GM21723 (cell line): ENCODE measurements around the gene GSC2.

ENCODE experiments used
- ATAC-seq: cut with Tn5 transposase; IDR thresholded peaks from one replicate; pipeline ENCODE4 v1.9.1; 2021; ENCODE audit warnings: mild to moderate bottlenecking, moderate library complexity; ENCODE audit not compliant: unreplicated experiment

GSC2 gene, protein sequence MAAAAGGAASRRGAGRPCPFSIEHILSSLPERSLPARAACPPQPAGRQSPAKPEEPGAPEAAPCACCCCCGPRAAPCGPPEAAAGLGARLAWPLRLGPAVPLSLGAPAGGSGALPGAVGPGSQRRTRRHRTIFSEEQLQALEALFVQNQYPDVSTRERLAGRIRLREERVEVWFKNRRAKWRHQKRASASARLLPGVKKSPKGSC

GRCh38 chr22:19149991-19150390 lies at the start of gene GSC2:
Gene GSC2 (minus strand): TSS chr22:19150292. CDS start chr22:19150283, 9 bp downstream.
- no peak for ATAC-seq

GRCh38 chr22:19199479-19199878 lies 49.4 kb upstream of the GSC2 start:
- no peak for ATAC-seq

GRCh38 chr22:19197997-19198865 lies 48.1 kb upstream of the GSC2 start:
- ATAC-seq = no peak

GRCh38 chr22:19196841-19197612 lies 46.9 kb upstream of the GSC2 start:
- ATAC-seq = no peak

DNA sequence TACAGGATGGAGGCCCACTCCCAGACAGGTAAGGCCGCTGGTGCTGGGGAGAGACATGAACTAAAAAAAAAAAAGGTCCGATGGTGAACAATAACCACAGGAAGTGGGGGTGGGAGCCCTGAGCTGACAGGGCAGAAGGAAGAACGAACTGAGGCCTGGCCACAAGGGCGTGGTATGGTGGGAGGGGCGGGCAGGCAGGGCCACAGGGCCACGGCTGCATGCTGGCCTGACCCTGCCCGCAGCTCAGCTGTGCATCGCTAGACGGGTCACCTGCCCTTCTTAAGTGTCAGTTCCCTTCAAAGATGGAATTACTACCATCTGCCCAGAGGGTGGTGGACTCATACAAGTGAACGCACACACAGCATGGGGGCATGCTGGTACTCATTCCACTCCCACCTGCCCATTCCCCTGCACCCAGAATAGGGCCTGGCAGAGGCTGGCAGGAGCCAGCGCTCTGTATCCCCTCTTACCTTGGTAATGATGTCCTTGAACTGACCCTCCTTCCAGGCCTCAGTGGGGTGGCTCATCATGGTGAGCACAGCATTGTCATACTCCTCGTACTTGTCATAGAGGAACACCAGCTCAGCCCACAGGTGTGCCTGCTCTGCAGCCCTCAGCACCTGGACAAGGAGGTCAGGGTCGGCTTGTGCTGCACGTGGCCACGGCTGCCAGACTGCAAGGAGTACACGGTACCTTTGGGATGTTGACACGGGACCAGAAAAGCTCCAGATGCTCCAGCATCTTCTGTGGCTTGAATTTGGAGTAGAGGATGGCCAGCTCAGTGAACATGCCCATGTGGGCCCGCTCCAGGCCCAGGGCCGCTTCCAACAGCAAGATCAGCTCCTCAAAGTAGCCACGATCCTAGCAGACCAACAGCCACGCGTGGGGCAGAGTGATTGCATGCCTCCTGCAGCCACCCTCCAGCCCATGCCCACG lies 46.0 kb upstream of the GSC2 start:
- ATAC-seq = no peak

GRCh38 chr22:19194766-19195536 lies 44.9 kb upstream of the GSC2 start:
- ATAC-seq = no peak

- ATAC-seq = no peak
These were observed 43.8 kb upstream of the GSC2 start for GRCh38 chr22:19193879-19194278.

DNA sequence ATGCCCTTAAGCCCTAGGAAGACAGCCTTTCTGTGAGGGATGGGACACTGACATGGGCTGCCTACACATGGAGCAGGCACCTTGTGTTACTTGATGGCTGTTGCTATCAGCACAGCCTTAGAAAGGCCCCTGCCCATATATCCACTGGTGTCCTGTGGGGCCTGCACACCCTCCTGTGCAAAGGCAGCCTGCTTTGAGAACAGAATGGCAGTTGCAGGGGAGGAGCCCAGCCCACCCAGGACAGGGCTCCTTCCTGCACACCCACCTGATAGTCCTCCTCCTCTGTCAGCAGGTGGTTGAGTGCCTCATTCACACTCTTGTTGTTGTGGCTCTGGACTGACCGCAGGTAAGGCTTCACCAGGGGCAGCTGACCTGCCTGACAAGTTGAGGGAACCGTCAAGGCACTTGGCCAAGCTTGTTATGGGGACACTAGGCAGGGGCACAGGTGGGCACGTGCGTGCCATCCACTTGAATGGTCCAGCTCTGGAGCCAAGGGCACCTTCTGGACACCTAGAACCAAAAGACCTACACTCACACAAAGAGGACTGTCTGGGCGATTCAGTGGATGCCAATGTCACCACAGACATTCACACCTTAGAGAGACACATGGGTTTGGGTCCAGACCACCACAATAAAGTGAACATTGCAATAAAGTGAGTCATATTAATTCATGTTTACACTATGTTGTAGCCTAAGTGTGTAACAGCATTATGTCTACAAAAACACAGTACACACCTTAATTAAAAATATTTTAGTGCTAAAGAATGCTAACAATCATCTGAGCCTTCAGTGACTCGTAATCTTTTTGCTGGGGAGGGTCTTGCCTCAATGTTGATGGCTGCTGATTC lies 37.8 kb upstream of the GSC2 start:
- ATAC-seq = no peak

- ATAC-seq = no peak
These were observed 34.3 kb upstream of the GSC2 start for GRCh38 chr22:19184276-19184997.

DNA sequence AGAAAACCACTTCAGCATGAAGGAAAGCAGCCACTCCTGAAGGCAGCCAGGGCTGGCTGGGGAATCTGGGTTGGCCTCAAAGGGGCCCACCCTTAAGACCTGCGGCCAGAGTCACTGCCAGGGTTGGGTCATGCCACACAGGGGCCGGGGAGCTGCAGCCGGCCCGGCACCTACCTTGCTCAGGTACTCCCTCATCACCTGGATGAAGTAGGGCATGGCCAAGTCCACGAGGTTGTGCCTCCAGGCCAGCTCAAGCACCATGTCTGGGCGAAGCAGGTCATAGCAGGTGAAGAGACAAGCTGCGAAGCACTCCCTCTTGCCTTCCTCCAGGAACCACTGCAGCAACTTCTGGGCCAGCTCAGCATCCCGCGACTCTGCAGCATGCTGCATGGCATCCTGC lies 33.1 kb upstream of the GSC2 start:
- ATAC-seq = no peak

DNA sequence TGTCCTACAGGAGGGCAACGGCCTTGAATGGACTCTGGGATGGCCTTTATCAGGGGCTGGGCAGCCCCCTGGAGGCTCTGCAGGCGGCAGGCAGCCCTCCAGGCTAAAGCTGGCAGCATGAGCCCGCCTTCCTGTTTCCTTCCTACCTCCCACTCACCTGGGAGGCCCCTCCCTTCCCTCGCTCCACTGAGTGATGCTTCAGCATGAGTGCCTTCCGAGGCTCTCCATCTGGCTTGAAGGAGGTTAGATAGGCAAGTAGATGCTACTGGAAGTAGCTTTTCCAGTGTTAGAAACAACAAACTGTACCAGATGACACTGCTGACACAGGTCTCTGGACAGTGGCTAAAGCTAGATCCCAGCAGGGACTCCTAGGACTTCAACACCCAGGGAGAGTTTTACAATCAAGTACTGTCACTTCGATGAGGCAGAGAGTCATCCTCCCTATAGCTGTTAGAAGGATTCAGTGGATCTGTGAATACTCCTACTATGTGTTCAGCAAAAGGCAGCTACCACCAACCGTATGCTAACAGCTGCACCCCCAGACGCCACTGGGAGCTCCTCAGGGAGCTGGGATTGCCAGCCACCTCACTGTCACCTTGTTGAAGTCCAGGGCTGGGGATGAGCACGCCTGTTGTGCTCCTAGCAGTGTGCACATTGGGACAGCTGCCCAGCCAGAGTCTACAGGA lies 32.5 kb upstream of the GSC2 start:
- no peak for ATAC-seq

DNA sequence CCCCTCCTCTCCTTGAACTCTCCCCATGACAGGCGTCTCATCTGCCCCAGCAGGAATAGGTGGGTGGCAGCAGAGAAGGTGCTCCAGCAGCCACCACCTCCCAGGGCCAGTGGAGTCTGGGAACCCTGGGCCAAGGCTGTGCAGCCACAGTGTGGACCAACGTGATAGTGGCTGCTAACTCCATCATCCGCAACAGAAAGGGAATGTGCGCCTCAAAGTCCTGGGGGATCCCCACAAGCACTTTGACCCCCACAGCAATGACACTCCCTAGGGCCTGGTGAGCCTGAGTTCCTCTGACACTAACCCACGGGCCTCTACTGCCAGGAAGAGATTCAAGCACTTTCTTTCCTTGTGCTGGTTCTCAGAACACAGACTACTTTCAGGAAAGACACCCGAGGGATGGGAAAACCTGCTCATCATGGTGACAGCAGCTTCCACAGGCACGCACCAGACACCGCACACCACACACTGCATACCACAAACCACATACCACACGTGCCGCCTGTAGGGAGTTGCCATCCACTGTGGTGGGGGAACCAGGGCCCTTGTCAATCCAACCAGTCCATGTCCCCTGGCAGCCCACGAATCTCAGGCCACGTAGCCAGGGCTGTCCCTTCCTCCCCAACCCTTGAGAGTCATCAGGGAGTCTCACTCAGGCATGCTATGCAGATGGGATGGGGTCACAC lies 31.8 kb upstream of the GSC2 start:
- ATAC-seq = no peak

DNA sequence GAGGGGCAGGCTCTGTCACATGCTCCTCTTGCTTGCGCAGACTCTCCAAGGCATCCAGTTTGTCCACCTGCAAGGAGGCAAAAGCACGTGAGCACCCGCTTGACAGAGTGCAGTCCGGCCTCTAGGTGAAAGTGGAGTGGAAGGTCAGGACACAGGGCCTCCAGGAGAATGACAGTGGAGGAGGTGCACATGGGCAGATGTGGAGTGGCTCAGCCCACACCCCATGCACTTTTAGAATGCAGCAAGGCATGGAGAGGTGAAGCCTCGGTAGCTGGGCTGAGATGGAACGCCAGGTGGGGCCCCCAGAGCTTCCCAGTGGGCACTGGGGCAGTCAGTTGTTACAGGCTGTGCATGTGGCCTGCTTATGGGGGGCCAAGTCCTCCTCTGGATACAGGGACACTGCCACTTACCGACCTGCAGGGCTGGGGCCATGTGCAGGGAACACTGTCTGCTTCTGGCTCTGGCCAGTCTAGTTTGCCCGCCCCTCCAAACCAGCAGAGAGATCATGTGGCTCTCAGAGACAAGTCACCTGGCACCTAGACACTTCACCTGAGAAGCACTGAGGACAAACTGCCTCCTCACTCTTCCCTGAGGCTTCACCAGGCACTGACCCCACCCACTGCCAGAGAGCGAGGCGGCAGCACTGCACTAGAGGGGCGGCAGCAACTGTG lies 30.8 kb upstream of the GSC2 start:
- ATAC-seq = no peak

DNA sequence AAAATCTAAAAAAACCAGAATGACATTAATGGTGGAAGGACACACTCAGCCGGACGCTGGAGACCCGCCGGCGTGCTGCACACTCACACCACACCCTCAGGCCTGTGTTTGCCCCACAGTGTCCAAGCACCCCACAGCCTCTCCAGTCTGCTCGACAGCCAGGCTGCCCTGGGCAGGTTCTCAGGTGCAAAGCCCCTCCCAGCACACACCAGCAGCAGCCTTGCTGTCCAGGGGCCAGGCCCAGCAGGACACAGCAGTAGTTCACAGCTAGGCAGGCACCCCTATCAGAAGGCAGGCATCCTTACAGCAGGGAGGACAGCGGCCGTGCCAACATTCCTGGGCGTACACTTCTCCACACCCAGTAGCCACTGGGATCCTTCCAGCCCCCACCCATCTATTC lies 30.1 kb upstream of the GSC2 start:
- no peak for ATAC-seq

DNA sequence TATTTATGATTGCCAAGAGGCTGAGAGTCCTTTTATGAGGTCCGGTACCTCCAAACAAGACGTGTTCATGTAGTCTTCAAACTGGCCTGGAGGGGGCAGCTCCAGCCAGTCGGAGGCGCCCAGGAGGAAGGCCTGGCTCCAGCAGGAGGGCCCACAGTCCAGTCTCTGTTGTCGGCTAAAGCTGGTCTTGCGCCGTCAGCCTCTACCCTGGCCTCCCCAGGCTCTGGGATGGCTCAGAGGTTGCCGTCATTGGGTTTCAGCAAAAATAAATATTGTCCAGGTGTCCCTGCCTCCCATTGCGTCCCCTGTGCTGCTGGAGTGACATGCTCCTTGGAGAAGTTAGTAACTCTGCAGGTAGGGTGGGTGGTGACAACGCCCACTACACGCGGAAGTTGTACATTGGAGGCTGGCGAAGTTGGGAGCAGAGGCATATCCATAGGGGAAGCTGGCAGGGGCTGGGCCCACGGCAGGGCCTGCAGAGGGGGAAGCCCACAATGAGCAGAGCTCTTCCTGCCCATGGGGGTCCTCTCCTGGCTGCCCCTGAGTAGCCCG lies 29.5 kb upstream of the GSC2 start:
- ATAC-seq = peak; percentile 30
